WTC11 (cell line): ENCODE results near the gene CYP51A1. TPM values are rescaled to one million over a fixed set of nuclear protein-coding genes. Genes with fewer than 3 reads are reported as not detected.
"Not testable (repeated sequence)": the region's sequence is repeated elsewhere in the genome, so short reads cannot be mapped to it uniquely, and the experiment has no call there.

Experiments used
- ATAC-seq: fragments of 200-7000 bp; cut with Tn5 transposase; 2 replicates; pipeline ENCODE4 v1.10.0; 2021; ENCODE audit warnings: mild to moderate bottlenecking, moderate library complexity
- CTCF ChIA-PET: fragments of 300-600 bp; sonication (Branson Sonifier 250); formaldehyde crosslinking; loops from one replicate; lab custom pipeline; 2021; ENCODE audit warnings: antibody characterized with exemption; lab: Charles Lee
- POLR2A ChIA-PET: fragments of 350-600 bp; sonication (Branson Sonifier 250); formaldehyde crosslinking; loops from one replicate; lab custom pipeline; 2021; ENCODE audit warnings: antibody characterized with exemption; lab: Charles Lee
- DNase-seq: peaks from one replicate; pipeline ENCODE4 v3.0.0; 2021; ENCODE audit warnings: low spot score
- H3K27ac Mint-ChIP-seq: 2 replicates; pipeline ENCODE4 v1.8.0; 2021; ENCODE audit warnings: mixed read lengths
- H3K27me3 Mint-ChIP-seq: 2 replicates; pipeline ENCODE4 v1.8.0; 2021; ENCODE audit warnings: low read depth, mild to moderate bottlenecking, moderate library complexity, mixed read lengths
- H3K36me3 Mint-ChIP-seq: 2 replicates; pipeline ENCODE4 v1.8.0; 2021; ENCODE audit warnings: mixed read lengths
- H3K4me1 Mint-ChIP-seq: 2 replicates; pipeline ENCODE4 v1.8.0; 2022; ENCODE audit warnings: mixed read lengths
- H3K4me3 Mint-ChIP-seq: 2 replicates; pipeline ENCODE4 v1.8.0; 2021; ENCODE audit warnings: mild to moderate bottlenecking, moderate library complexity, mixed read lengths
- H3K9me3 Mint-ChIP-seq: 2 replicates; pipeline ENCODE4 v1.8.0; 2021; ENCODE audit warnings: mixed read lengths
- CDX4 ChIP-seq: fragments of 250-450 bp; sonication (Bioruptor Pico); IDR thresholded peaks from 2 replicates; pipeline ENCODE4 v1.9.0; 2021; ENCODE audit warnings: moderate library complexity, mild to moderate bottlenecking, inconsistent platforms, borderline replicate concordance
- CREB1 ChIP-seq: sonication (generic); formaldehyde crosslinking; IDR thresholded peaks from 2 replicates; pipeline ENCODE4 v1.8.0; 2023; ENCODE audit warnings: mild to moderate bottlenecking, missing genetic modification reagents
- ERG ChIP-seq: fragments of 250-450 bp; sonication (Bioruptor Pico); IDR thresholded peaks from 2 replicates; pipeline ENCODE4 v1.8.0; 2021; ENCODE audit warnings: mild to moderate bottlenecking
- FOXK1 ChIP-seq: sonication (generic); formaldehyde crosslinking; IDR thresholded peaks from 2 replicates; pipeline ENCODE4 v1.8.0; 2022; ENCODE audit warnings: mild to moderate bottlenecking, moderate library complexity, missing genetic modification reagents
- MLX ChIP-seq: sonication (generic); formaldehyde crosslinking; IDR thresholded peaks from 2 replicates; pipeline ENCODE4 v1.8.1; 2023; ENCODE audit warnings: mild to moderate bottlenecking, missing genetic modification reagents, moderate library complexity
- NFATC4 ChIP-seq: fragments of 250-450 bp; sonication (Bioruptor Pico); IDR thresholded peaks from 2 replicates; pipeline ENCODE4 v1.9.0; 2021; ENCODE audit warnings: mild to moderate bottlenecking
- PREB ChIP-seq: sonication (generic); formaldehyde crosslinking; IDR thresholded peaks from 2 replicates; pipeline ENCODE4 v1.8.1; 2022; ENCODE audit warnings: mild to moderate bottlenecking, missing genetic modification reagents, moderate library complexity, borderline replicate concordance
- PRRX2 ChIP-seq: fragments of 250-450 bp; sonication (Bioruptor Pico); IDR thresholded peaks from 2 replicates; pipeline ENCODE4 v1.8.0; 2021; ENCODE audit warnings: mild to moderate bottlenecking
- RORB ChIP-seq: fragments of 250-450 bp; sonication (Bioruptor Pico); IDR thresholded peaks from 2 replicates; pipeline ENCODE4 v1.9.0; 2021; ENCODE audit warnings: mild to moderate bottlenecking
- total RNA-seq: library from RNA; stranded (reverse); gene quantifications from 3 replicates; pipeline ENCODE4 v1.2.3, GENCODE V29; 2021
- TF ChIP-seq, protein P1 (sequence below): sonication (generic); formaldehyde crosslinking; conservative IDR thresholded peaks from 2 replicates; pipeline ENCODE4 v1.8.1; 2023; ENCODE audit warnings: mild to moderate bottlenecking, low read depth, missing genetic modification reagents, moderate library complexity
- TF ChIP-seq, protein P2 (sequence below): sonication (generic); formaldehyde crosslinking; IDR thresholded peaks from 2 replicates; pipeline ENCODE4 v1.8.0; 2022; ENCODE audit warnings: mild to moderate bottlenecking, missing genetic modification reagents

CYP51A1 gene
- total RNA-seq, 1 experiment from 2014 or later = 81.4 TPM

GRCh38 chr7:92149736-92150239 lies 15.5 kb upstream of the CYP51A1 start:
- H3K36me3 Mint-ChIP-seq = no peaks in the 10 kb centered on the region
- DNase-seq (no peak), ATAC-seq (no peak)
- TF ChIP-seq ERG (CRISPR knock-in tag) (no peak), RORB (CRISPR knock-in tag) (no peak), MLX (CRISPR knock-in tag) (no peak), FOXK1 (no peak), CDX4 (CRISPR knock-in tag) (no peak), PREB (CRISPR knock-in tag) (no peak), PRRX2 (CRISPR knock-in tag) (no peak), CREB1 (CRISPR knock-in tag) (no peak), NFATC4 (CRISPR knock-in tag) (no peak)
- TF ChIP-seq, protein P1, sequence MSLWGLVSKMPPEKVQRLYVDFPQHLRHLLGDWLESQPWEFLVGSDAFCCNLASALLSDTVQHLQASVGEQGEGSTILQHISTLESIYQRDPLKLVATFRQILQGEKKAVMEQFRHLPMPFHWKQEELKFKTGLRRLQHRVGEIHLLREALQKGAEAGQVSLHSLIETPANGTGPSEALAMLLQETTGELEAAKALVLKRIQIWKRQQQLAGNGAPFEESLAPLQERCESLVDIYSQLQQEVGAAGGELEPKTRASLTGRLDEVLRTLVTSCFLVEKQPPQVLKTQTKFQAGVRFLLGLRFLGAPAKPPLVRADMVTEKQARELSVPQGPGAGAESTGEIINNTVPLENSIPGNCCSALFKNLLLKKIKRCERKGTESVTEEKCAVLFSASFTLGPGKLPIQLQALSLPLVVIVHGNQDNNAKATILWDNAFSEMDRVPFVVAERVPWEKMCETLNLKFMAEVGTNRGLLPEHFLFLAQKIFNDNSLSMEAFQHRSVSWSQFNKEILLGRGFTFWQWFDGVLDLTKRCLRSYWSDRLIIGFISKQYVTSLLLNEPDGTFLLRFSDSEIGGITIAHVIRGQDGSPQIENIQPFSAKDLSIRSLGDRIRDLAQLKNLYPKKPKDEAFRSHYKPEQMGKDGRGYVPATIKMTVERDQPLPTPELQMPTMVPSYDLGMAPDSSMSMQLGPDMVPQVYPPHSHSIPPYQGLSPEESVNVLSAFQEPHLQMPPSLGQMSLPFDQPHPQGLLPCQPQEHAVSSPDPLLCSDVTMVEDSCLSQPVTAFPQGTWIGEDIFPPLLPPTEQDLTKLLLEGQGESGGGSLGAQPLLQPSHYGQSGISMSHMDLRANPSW (CRISPR knock-in tag) = no peak
- TF ChIP-seq, protein P2, sequence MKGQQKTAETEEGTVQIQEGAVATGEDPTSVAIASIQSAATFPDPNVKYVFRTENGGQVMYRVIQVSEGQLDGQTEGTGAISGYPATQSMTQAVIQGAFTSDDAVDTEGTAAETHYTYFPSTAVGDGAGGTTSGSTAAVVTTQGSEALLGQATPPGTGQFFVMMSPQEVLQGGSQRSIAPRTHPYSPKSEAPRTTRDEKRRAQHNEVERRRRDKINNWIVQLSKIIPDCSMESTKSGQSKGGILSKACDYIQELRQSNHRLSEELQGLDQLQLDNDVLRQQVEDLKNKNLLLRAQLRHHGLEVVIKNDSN (CRISPR knock-in tag) = no peak
- no peaks in the 10 kb centered on the region for H3K4me1 Mint-ChIP-seq
- H3K27me3 Mint-ChIP-seq = no peaks in the 10 kb centered on the region; the same call in 1 of the 2 replicates
- H3K9me3 Mint-ChIP-seq = peaks cover 4% of the 10 kb centered on the region; the same call in 1 of the 2 replicates
- ChIA-PET POLR2A (no interaction called here), CTCF (no interaction called here)
- no peak overlapping the region for H3K27ac Mint-ChIP-seq
- no peak overlapping the region for H3K4me3 Mint-ChIP-seq

- H3K27ac Mint-ChIP-seq, DNase-seq, H3K4me1 Mint-ChIP-seq, H3K4me3 Mint-ChIP-seq, H3K27me3 Mint-ChIP-seq, ATAC-seq, CTCF ChIA-PET: not testable (repeated sequence)
- H3K9me3 Mint-ChIP-seq = peaks cover 35% of the 10 kb centered on the region
- POLR2A ChIA-PET = interaction anchor here (0.6 kb wide), 1 partner anchor 450 kb away, joined by 3 read pairs; no protein-coding TSS in a partner anchor
- peaks cover 16% of the 10 kb centered on the region for H3K36me3 Mint-ChIP-seq
Observed at GRCh38 chr7:92143192-92143880, 9.1 kb upstream of the CYP51A1 start.

GRCh38 chr7:92142791-92143190 lies 8.5 kb upstream of the CYP51A1 start:
- CTCF ChIA-PET, ATAC-seq, H3K4me3 Mint-ChIP-seq, DNase-seq, H3K27me3 Mint-ChIP-seq, H3K4me1 Mint-ChIP-seq: not testable (repeated sequence)
- POLR2A ChIA-PET = interaction anchor here (0.6 kb wide), 1 partner anchor 450 kb away, joined by 3 read pairs; no protein-coding TSS in a partner anchor
- H3K27ac Mint-ChIP-seq = peak overlapping the region; percentile 23; the same call in 1 of the 2 replicates
- H3K36me3 Mint-ChIP-seq = peaks cover 16% of the 10 kb centered on the region
- H3K9me3 Mint-ChIP-seq = peaks cover 35% of the 10 kb centered on the region
